Suprapubic skin (tissue), 4 donors: ENCODE data around the gene SMLR1. TPM values are rescaled to one million over a fixed set of nuclear protein-coding genes. Genes with fewer than 3 reads are reported as not detected.

Source experiments
- DNase-seq, 2 donors: peaks; one replicate each; pipeline ENCODE4 v3.0.0-alpha.2; 2019; ENCODE audit warnings: low spot score in 2 of 2
- H3K27ac ChIP-seq: fragments of 200-600 bp; sonication (generic); one replicate; pipeline ENCODE4 v1.5.1; 2019
- H3K27me3 ChIP-seq: fragments of 200-600 bp; sonication (generic); one replicate; pipeline ENCODE4 v1.5.1; 2019
- H3K36me3 ChIP-seq: fragments of 200-600 bp; sonication (generic); one replicate; pipeline ENCODE4 v1.5.1; 2019
- H3K4me1 ChIP-seq: fragments of 200-600 bp; sonication (generic); one replicate; pipeline ENCODE4 v1.5.1; 2019
- H3K4me3 ChIP-seq: fragments of 200-600 bp; sonication (generic); one replicate; pipeline ENCODE4 v1.5.1; 2019; ENCODE audit warnings: mild to moderate bottlenecking
- H3K9me3 ChIP-seq: fragments of 200-600 bp; sonication (generic); one replicate; pipeline ENCODE4 v1.5.1; 2019
- CTCF ChIP-seq, 2 donors: fragments of 200-600 bp in 1 of 2; fragments of 450-650 bp in 1 of 2; sonication (generic) in 1 of 2; IDR thresholded peaks; one replicate each; pipeline ENCODE4 v1.5.1; 2016 to 2019; ENCODE audit warnings: antibody characterized with exemption in 2 of 2, mild to moderate bottlenecking in 1 of 2, moderate library complexity in 1 of 2
- EP300 ChIP-seq: sonication (generic); formaldehyde crosslinking; IDR thresholded peaks from one replicate; pipeline ENCODE4 v1.6.1; 2017; ENCODE audit warnings: antibody characterized with exemption
- POLR2A ChIP-seq, 2 donors: fragments of 450-650 bp; IDR thresholded peaks; one replicate each; pipeline ENCODE4 v1.6.1; 2017; ENCODE audit warnings: antibody characterized with exemption in 2 of 2, mild to moderate bottlenecking in 2 of 2, moderate library complexity in 2 of 2
- POLR2AphosphoS5 ChIP-seq, 3 donors: sonication (generic); formaldehyde crosslinking; IDR thresholded peaks; one replicate each; pipeline ENCODE4 v1.6.1; 2017; ENCODE audit warnings: antibody characterized with exemption in 3 of 3
- WGBS: methylation state at CpG from one replicate; pipeline ENCODE4 v1.1.5; 2018; 5-methylcytosine and 5-hydroxymethylcytosine counted together
- total RNA-seq, 4 donors: library from RNA; depleted of rRNA; stranded (reverse); fragments of >200 nt; gene quantifications; one replicate each; pipeline ENCODE4 v1.1.0, GENCODE V29; 2016

SMLR1 gene
- total RNA-seq, 4 donors from 2014 or later: not detected

- Histone ChIP-seq H3K4me1 (peaks cover 8% of the 10 kb centered on the region), H3K27me3 (no peaks in the 10 kb centered on the region), H3K36me3 (no peaks in the 10 kb centered on the region), H3K27ac (no peak overlapping the region), H3K9me3 (no peaks in the 10 kb centered on the region), H3K4me3 (no peak overlapping the region)
- WGBS: 94% methylated on average over 2 of the region's 2 CpGs
- TF ChIP-seq POLR2AphosphoS5 (IDR thresholded peaks at IDR 0.05) (no peak), CTCF (IDR thresholded peaks at IDR 0.05) (no peak), POLR2A (IDR thresholded peaks at IDR 0.05) (no peak)
- DNase-seq: no peak
Observed at GRCh38 chr6:130840050-130840449, 12.8 kb downstream of the SMLR1 start.

GRCh38 chr6:130841128-130841728 is 14.0 kb downstream of the SMLR1 start:
- Histone ChIP-seq H3K27me3 (no peaks in the 10 kb centered on the region), H3K36me3 (no peaks in the 10 kb centered on the region), H3K27ac (no peak overlapping the region), H3K4me3 (no peak overlapping the region), H3K9me3 (no peaks in the 10 kb centered on the region), H3K4me1 (peaks cover 8% of the 10 kb centered on the region)
- TF ChIP-seq POLR2A (IDR thresholded peaks at IDR 0.05) (no peak), CTCF (IDR thresholded peaks at IDR 0.05) (no peak), EP300 (no peak), POLR2AphosphoS5 (IDR thresholded peaks at IDR 0.05) (no peak)
- WGBS: 68% methylated on average over 4 of the region's 4 CpGs
- no peak for DNase-seq

- Histone ChIP-seq H3K4me1 (peaks cover 1% of the 10 kb centered on the region), H3K36me3 (no peaks in the 10 kb centered on the region), H3K9me3 (no peaks in the 10 kb centered on the region), H3K27ac (no peak overlapping the region), H3K4me3 (no peak overlapping the region), H3K27me3 (no peaks in the 10 kb centered on the region)
- DNase-seq: no peak
- 73% methylated on average over 3 of the region's 3 CpGs for WGBS
- TF ChIP-seq CTCF (IDR thresholded peaks at IDR 0.05): no peak
- no peak for TF ChIP-seq EP300
- no peak for TF ChIP-seq POLR2AphosphoS5 (IDR thresholded peaks at IDR 0.05)
- no peak for TF ChIP-seq POLR2A (IDR thresholded peaks at IDR 0.05)
Observed at GRCh38 chr6:130843575-130844320, 16.5 kb downstream of the SMLR1 start.

- H3K27ac ChIP-seq: no peak overlapping the region
- no peaks in the 10 kb centered on the region for H3K4me1 ChIP-seq
- H3K9me3 ChIP-seq: no peaks in the 10 kb centered on the region
- TF ChIP-seq POLR2A (IDR thresholded peaks at IDR 0.05) (no peak), POLR2AphosphoS5 (IDR thresholded peaks at IDR 0.05) (no peak), EP300 (no peak), CTCF (IDR thresholded peaks at IDR 0.05) (no peak)
- H3K27me3 ChIP-seq: no peaks in the 10 kb centered on the region
- whole genome bisulfite sequencing: 84% methylated on average over 1 of the region's 1 CpG
- DNase-seq: no peak
- no peak overlapping the region for H3K4me3 ChIP-seq
- no peaks in the 10 kb centered on the region for H3K36me3 ChIP-seq
Observed at GRCh38 chr6:130846501-130846900, 19.3 kb downstream of the SMLR1 start.

GRCh38 chr6:130847001-130847910 is 20.1 kb downstream of the SMLR1 start:
- H3K4me1 ChIP-seq: no peaks in the 10 kb centered on the region
- H3K4me3 ChIP-seq: no peak overlapping the region
- DNase-seq: no peak
- H3K27ac ChIP-seq: no peak overlapping the region
- 72% methylated on average over 7 of the region's 7 CpGs for WGBS
- TF ChIP-seq POLR2A (IDR thresholded peaks at IDR 0.05) (no peak), POLR2AphosphoS5 (IDR thresholded peaks at IDR 0.05) (no peak), CTCF (IDR thresholded peaks at IDR 0.05) (no peak), EP300 (no peak)
- H3K9me3 ChIP-seq: no peaks in the 10 kb centered on the region
- H3K27me3 ChIP-seq: no peaks in the 10 kb centered on the region
- H3K36me3 ChIP-seq: no peaks in the 10 kb centered on the region
